Bronchial epithelial cell (primary cell): Measurements from ENCODE around the gene PLXNA3. TPM values are rescaled to one million over a fixed set of nuclear protein-coding genes. Genes with fewer than 3 reads are reported as not detected.

Experiments
- DNase-seq: peaks from one replicate; pipeline ENCODE4 v3.0.0-alpha.2; 2010; ENCODE audit warnings: low read depth
- FAIRE-seq: peaks from 2 replicates; lab custom pipeline; 2011; peaks lifted over from hg19 to GRCh38; lab: Jason Lieb, UNC
- H3K27me3 ChIP-seq: 2 replicates; pipeline ENCODE4 v1.5.1; 2011; ENCODE audit warnings: low read length; ENCODE audit not compliant: control insufficient read depth, insufficient read depth
- H3K36me3 ChIP-seq: 2 replicates; pipeline ENCODE4 v1.5.1; 2011; ENCODE audit warnings: low read length; ENCODE audit not compliant: control insufficient read depth, insufficient read depth
- H3K4me3 ChIP-seq: 2 replicates; pipeline ENCODE4 v1.5.1; 2011; ENCODE audit warnings: mild to moderate bottlenecking, low read depth, low read length, control low read depth
- CTCF ChIP-seq: IDR thresholded peaks from 2 replicates; pipeline ENCODE4 v1.5.1; 2011; ENCODE audit warnings: mild to moderate bottlenecking, moderate library complexity, low read length, control low read depth, inconsistent platforms; ENCODE audit not compliant: insufficient read depth, severe bottlenecking
- total RNA-seq: library from RNA; depleted of rRNA; stranded (reverse); fragments of >200 nt; gene quantifications from 2 replicates; pipeline ENCODE4 v1.2.1, GENCODE V29; 2014

Gene PLXNA3
- total RNA-seq, 1 donor from 2014 or later: 8.7 TPM

- Histone ChIP-seq H3K4me3 (no peak overlapping the region), H3K36me3 (peaks cover 3% of the 10 kb centered on the region), H3K27me3 (no peaks in the 10 kb centered on the region)
- no peak for TF ChIP-seq CTCF
- FAIRE-seq (no peak), DNase-seq (no peak)
Measured at GRCh38 chrX:154507673-154508383, 49.7 kb downstream of the PLXNA3 start.

GRCh38 chrX:154508384-154508745 lies 50.3 kb downstream of the PLXNA3 start:
- no peaks in the 10 kb centered on the region for H3K27me3 ChIP-seq
- no peak for FAIRE-seq
- peaks cover 3% of the 10 kb centered on the region for H3K36me3 ChIP-seq
- no peak overlapping the region for H3K4me3 ChIP-seq
- no peak for TF ChIP-seq CTCF
- no peak for DNase-seq

- H3K4me3 ChIP-seq: no peak overlapping the region
- no peaks in the 10 kb centered on the region for H3K27me3 ChIP-seq
- TF ChIP-seq CTCF: no peak
- FAIRE-seq: no peak
- peaks cover 3% of the 10 kb centered on the region for H3K36me3 ChIP-seq
- no peak for DNase-seq
Measured at GRCh38 chrX:154509455-154509854, 51.4 kb downstream of the PLXNA3 start.

GRCh38 chrX:154511761-154512160 lies 53.7 kb downstream of the PLXNA3 start:
- FAIRE-seq (no peak), DNase-seq (no peak)
- H3K4me3 ChIP-seq: no peak overlapping the region
- H3K27me3 ChIP-seq: no peaks in the 10 kb centered on the region
- peaks cover 3% of the 10 kb centered on the region for H3K36me3 ChIP-seq
- TF ChIP-seq CTCF: no peak

GRCh38 chrX:154512879-154513553 lies 54.9 kb downstream of the PLXNA3 start:
- DNase-seq: no peak
- Histone ChIP-seq H3K27me3 (no peaks in the 10 kb centered on the region), H3K4me3 (no peak overlapping the region), H3K36me3 (peaks cover 3% of the 10 kb centered on the region)
- TF ChIP-seq CTCF: no peak
- FAIRE-seq: no peak
